H9 (cell line): ENCODE measurements around the gene NCKAP5. TPM values are rescaled to one million over a fixed set of nuclear protein-coding genes. Genes with fewer than 3 reads are reported as not detected.

Experiments
- DNase-seq: peaks from one replicate; pipeline ENCODE4 v3.0.0-alpha.2; 2017
- H2AFZ ChIP-seq: one replicate; pipeline ENCODE4 v1.6.1; 2013; ENCODE audit warnings: mild to moderate bottlenecking, low read length, control low read depth, moderate library complexity
- H2AK5ac ChIP-seq: 2 replicates; pipeline ENCODE4 v1.6.1; 2013; ENCODE audit warnings: low read length, control low read depth, mixed read lengths; ENCODE audit not compliant: insufficient read length
- H2BK120ac ChIP-seq: one replicate; pipeline ENCODE4 v1.6.1; 2013; ENCODE audit warnings: low read depth, mild to moderate bottlenecking, low read length, control low read depth, inconsistent platforms; ENCODE audit not compliant: poor library complexity, severe bottlenecking
- H2BK12ac ChIP-seq: 2 replicates; pipeline ENCODE4 v1.6.1; 2013; ENCODE audit warnings: low read length, control low read depth, mixed read lengths, low read depth; ENCODE audit not compliant: insufficient read length
- H2BK15ac ChIP-seq: 2 replicates; pipeline ENCODE4 v1.6.1; 2013; ENCODE audit warnings: low read depth, low read length, control low read depth
- H2BK20ac ChIP-seq: one replicate; pipeline ENCODE4 v1.6.1; 2013; ENCODE audit warnings: low read depth, mild to moderate bottlenecking, low read length, control low read depth, inconsistent platforms; ENCODE audit not compliant: poor library complexity, severe bottlenecking
- H2BK5ac ChIP-seq: 2 replicates; pipeline ENCODE4 v1.6.1; 2013; ENCODE audit warnings: low read length, control low read depth, mixed read lengths; ENCODE audit not compliant: insufficient read length
- H3K14ac ChIP-seq: 2 replicates; pipeline ENCODE4 v1.6.1; 2013; ENCODE audit warnings: low read length, control low read depth; ENCODE audit not compliant: insufficient read depth
- H3K18ac ChIP-seq: 2 replicates; pipeline ENCODE4 v1.6.1; 2013; ENCODE audit warnings: low read depth, mild to moderate bottlenecking, mixed read lengths, low read length, control low read depth; ENCODE audit not compliant: insufficient read length
- H3K23ac ChIP-seq: 2 replicates; pipeline ENCODE4 v1.6.1; 2013; ENCODE audit warnings: low read length, control low read depth, mixed read lengths, low read depth; ENCODE audit not compliant: insufficient read length
- H3K23me2 ChIP-seq: 2 replicates; pipeline ENCODE4 v1.6.1; 2013; ENCODE audit warnings: low read depth, mild to moderate bottlenecking, mixed read lengths, low read length, control low read depth; ENCODE audit not compliant: insufficient read length, poor library complexity, severe bottlenecking
- H3K27ac ChIP-seq: 2 replicates; pipeline ENCODE4 v1.5.1; 2013; ENCODE audit warnings: low read length, control low read depth, mixed read lengths, low read depth; ENCODE audit not compliant: insufficient read length
- H3K27me3 ChIP-seq: 2 replicates; pipeline ENCODE4 v1.6.1; 2013; ENCODE audit warnings: low read length, control low read depth, inconsistent platforms; ENCODE audit not compliant: insufficient read depth
- H3K4ac ChIP-seq: 2 replicates; pipeline ENCODE4 v1.6.1; 2013; ENCODE audit warnings: low read depth, mild to moderate bottlenecking, control low read depth, inconsistent platforms, low read length, moderate library complexity
- H3K4me1 ChIP-seq: 2 replicates; pipeline ENCODE4 v1.6.1; 2013; ENCODE audit warnings: low read length, control low read depth, inconsistent platforms; ENCODE audit not compliant: insufficient read depth
- H3K4me2 ChIP-seq: 2 replicates; pipeline ENCODE4 v1.6.1; 2013; ENCODE audit warnings: low read length, control low read depth, mixed read lengths; ENCODE audit not compliant: insufficient read length, insufficient read depth
- H3K56ac ChIP-seq: 2 replicates; pipeline ENCODE4 v1.6.1; 2013; ENCODE audit warnings: low read depth, mild to moderate bottlenecking, mixed read lengths, low read length, control low read depth; ENCODE audit not compliant: insufficient read length
- H3K79me1 ChIP-seq: 2 replicates; pipeline ENCODE4 v1.6.1; 2013; ENCODE audit warnings: low read depth, mild to moderate bottlenecking, moderate library complexity, low read length, control low read depth, inconsistent platforms; ENCODE audit not compliant: insufficient read depth, poor library complexity, severe bottlenecking
- H3K79me2 ChIP-seq: 2 replicates; pipeline ENCODE4 v1.6.1; 2013; ENCODE audit warnings: low read length, control low read depth, inconsistent platforms; ENCODE audit not compliant: insufficient read depth
- H3K9ac ChIP-seq: 2 replicates; pipeline ENCODE4 v1.6.1; 2013; ENCODE audit warnings: low read length, control low read depth, mixed read lengths; ENCODE audit not compliant: insufficient read length; ENCODE audit errors: extremely low read depth
- H3K9me3 ChIP-seq: one replicate; pipeline ENCODE4 v1.6.1; 2013; ENCODE audit warnings: low read depth, low read length, inconsistent platforms; ENCODE audit not compliant: control insufficient read depth
- H3T11ph ChIP-seq: one replicate; pipeline ENCODE4 v1.6.1; 2013; ENCODE audit warnings: mild to moderate bottlenecking, low read length, control low read depth, inconsistent platforms
- H4K20me1 ChIP-seq: one replicate; pipeline ENCODE4 v1.6.1; 2013; ENCODE audit not compliant: control insufficient read depth, insufficient read length, insufficient read depth
- H4K5ac ChIP-seq: 2 replicates; pipeline ENCODE4 v1.6.1; 2013; ENCODE audit warnings: low read depth, mild to moderate bottlenecking, mixed read lengths, low read length, control low read depth; ENCODE audit not compliant: insufficient read length
- H4K8ac ChIP-seq: replicated peaks from 2 replicates; pipeline ENCODE4 v1.6.1; 2013; ENCODE audit warnings: low read length, control low read depth, mixed read lengths, low read depth; ENCODE audit not compliant: insufficient read length
- H4K91ac ChIP-seq: 2 replicates; pipeline ENCODE4 v1.6.1; 2013; ENCODE audit warnings: low read depth, mild to moderate bottlenecking, moderate library complexity, mixed read lengths, low read length, control low read depth; ENCODE audit not compliant: insufficient read length
- H3K27ac Mint-ChIP-seq, 3 experiments: 2 replicates in 2 of 3; 3 replicates in 1 of 3; pipeline ENCODE4 v1.8.0; 2020 to 2021; ENCODE audit warnings: mixed read lengths in 3 of 3, mild to moderate bottlenecking in 1 of 3, moderate library complexity in 1 of 3
- H3K27me3 Mint-ChIP-seq: 2 replicates; pipeline ENCODE4 v1.8.0; 2021; ENCODE audit warnings: low read depth, mild to moderate bottlenecking, moderate library complexity, mixed read lengths
- H3K36me3 Mint-ChIP-seq, 3 experiments: 2 replicates in 2 of 3; 3 replicates in 1 of 3; pipeline ENCODE4 v1.8.0; 2020 to 2021; ENCODE audit warnings: low read depth in 3 of 3, mixed read lengths in 3 of 3; ENCODE audit not compliant: insufficient read depth in 1 of 3
- H3K4me1 Mint-ChIP-seq, 2 experiments: 2 replicates each; pipeline ENCODE4 v1.8.0; 2020; ENCODE audit warnings: mixed read lengths in 2 of 2
- H3K4me3 Mint-ChIP-seq, 2 experiments: 2 replicates in 1 of 2; 3 replicates in 1 of 2; pipeline ENCODE4 v1.8.0; 2020 to 2021; ENCODE audit warnings: mild to moderate bottlenecking in 2 of 2, mixed read lengths in 2 of 2, moderate library complexity in 1 of 2
- H3K9me3 Mint-ChIP-seq, 2 experiments: 2 replicates in 1 of 2; 3 replicates in 1 of 2; pipeline ENCODE4 v1.8.0; 2020; ENCODE audit warnings: mild to moderate bottlenecking in 2 of 2, mixed read lengths in 2 of 2, moderate library complexity in 1 of 2
- WGBS: extraction: QIAGEN DNeasy Blood & Tissue Kit; methylation state at CpG from one replicate; pipeline ENCODE4 v1.1.7; 2013; ENCODE audit warnings: missing lambda C conversion rate, low lambda C conversion rate, mixed read lengths; ENCODE audit not compliant: insufficient read length; ENCODE audit errors: extremely low coverage; 5-methylcytosine and 5-hydroxymethylcytosine counted together
- total RNA-seq: library from RNA; stranded (reverse); gene quantifications from 2 replicates; pipeline ENCODE4 v1.2.1, GENCODE V29; 2021
- TF ChIP-seq, protein P1 (sequence below): fragments of 200-600 bp; sonication (generic); conservative IDR thresholded peaks from 3 replicates; pipeline ENCODE4 v1.8.0; 2021; ENCODE audit warnings: antibody characterized with exemption, mild to moderate bottlenecking

The NCKAP5 gene
- total RNA-seq, 1 experiment from 2014 or later: 0.26 TPM

- no peaks in the 10 kb centered on the region for H3K9me3 Mint-ChIP-seq
- Histone ChIP-seq H3K79me1 (no peaks in the 10 kb centered on the region), H3K27ac (no peak overlapping the region), H3K9me3 (no peaks in the 10 kb centered on the region), H3K4ac (no peak overlapping the region), H3K14ac (no peak overlapping the region), H4K8ac (no peak overlapping the region), H2BK20ac (no peak overlapping the region), H3K79me2 (no peaks in the 10 kb centered on the region), H3K9ac (no peak overlapping the region), H3K23ac (no peak overlapping the region), H3K18ac (no peak overlapping the region), H2AFZ (no peak overlapping the region), H2BK15ac (no peak overlapping the region), H3K23me2 (no peaks in the 10 kb centered on the region), H4K5ac (no peak overlapping the region), H3T11ph (no peak overlapping the region), H3K27me3 (no peaks in the 10 kb centered on the region), H3K4me2 (no peak overlapping the region), H4K91ac (no peak overlapping the region), H3K56ac (no peak overlapping the region), H3K4me1 (no peaks in the 10 kb centered on the region), H2AK5ac (no peak overlapping the region), H2BK120ac (no peak overlapping the region), H2BK12ac (no peak overlapping the region), H4K20me1 (no peaks in the 10 kb centered on the region), H2BK5ac (no peak overlapping the region)
- H3K4me1 Mint-ChIP-seq: peaks cover 23 to 37% of the 10 kb centered on the region in 2 experiments
- WGBS: no CpG with 5 or more reads among the region's 8 CpGs
- H3K4me3 Mint-ChIP-seq: no peak overlapping the region
- TF ChIP-seq, protein P1, sequence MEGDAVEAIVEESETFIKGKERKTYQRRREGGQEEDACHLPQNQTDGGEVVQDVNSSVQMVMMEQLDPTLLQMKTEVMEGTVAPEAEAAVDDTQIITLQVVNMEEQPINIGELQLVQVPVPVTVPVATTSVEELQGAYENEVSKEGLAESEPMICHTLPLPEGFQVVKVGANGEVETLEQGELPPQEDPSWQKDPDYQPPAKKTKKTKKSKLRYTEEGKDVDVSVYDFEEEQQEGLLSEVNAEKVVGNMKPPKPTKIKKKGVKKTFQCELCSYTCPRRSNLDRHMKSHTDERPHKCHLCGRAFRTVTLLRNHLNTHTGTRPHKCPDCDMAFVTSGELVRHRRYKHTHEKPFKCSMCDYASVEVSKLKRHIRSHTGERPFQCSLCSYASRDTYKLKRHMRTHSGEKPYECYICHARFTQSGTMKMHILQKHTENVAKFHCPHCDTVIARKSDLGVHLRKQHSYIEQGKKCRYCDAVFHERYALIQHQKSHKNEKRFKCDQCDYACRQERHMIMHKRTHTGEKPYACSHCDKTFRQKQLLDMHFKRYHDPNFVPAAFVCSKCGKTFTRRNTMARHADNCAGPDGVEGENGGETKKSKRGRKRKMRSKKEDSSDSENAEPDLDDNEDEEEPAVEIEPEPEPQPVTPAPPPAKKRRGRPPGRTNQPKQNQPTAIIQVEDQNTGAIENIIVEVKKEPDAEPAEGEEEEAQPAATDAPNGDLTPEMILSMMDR: no peak
- no peak for DNase-seq
- no peak overlapping the region for H3K27ac Mint-ChIP-seq
- H3K27me3 Mint-ChIP-seq: peaks cover 3% of the 10 kb centered on the region; the same call in 1 of the 2 replicates
- H3K36me3 Mint-ChIP-seq: no peaks in the 10 kb centered on the region
Observed at GRCh38 chr2:133498662-133499585, 69.3 kb downstream of the NCKAP5 start.
